Activated CD8-positive, alpha-beta memory T cell treated with anti-CD3 and anti-CD28 coated beads, Interleukin-2, amount 50 U/mL, for 24 hours (primary cell): Measurements from ENCODE around the gene CENPL.
"Not testable (repeated sequence)": the region's sequence is repeated elsewhere in the genome, so short reads cannot be mapped to it uniquely, and the experiment has no call there.

ENCODE experiments used
- DNase-seq: peaks from one replicate; pipeline ENCODE4 v3.0.0-alpha.2; 2020; ENCODE audit errors: extremely low read depth

CENPL gene, protein sequence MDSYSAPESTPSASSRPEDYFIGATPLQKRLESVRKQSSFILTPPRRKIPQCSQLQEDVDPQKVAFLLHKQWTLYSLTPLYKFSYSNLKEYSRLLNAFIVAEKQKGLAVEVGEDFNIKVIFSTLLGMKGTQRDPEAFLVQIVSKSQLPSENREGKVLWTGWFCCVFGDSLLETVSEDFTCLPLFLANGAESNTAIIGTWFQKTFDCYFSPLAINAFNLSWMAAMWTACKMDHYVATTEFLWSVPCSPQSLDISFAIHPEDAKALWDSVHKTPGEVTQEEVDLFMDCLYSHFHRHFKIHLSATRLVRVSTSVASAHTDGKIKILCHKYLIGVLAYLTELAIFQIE

DNA sequence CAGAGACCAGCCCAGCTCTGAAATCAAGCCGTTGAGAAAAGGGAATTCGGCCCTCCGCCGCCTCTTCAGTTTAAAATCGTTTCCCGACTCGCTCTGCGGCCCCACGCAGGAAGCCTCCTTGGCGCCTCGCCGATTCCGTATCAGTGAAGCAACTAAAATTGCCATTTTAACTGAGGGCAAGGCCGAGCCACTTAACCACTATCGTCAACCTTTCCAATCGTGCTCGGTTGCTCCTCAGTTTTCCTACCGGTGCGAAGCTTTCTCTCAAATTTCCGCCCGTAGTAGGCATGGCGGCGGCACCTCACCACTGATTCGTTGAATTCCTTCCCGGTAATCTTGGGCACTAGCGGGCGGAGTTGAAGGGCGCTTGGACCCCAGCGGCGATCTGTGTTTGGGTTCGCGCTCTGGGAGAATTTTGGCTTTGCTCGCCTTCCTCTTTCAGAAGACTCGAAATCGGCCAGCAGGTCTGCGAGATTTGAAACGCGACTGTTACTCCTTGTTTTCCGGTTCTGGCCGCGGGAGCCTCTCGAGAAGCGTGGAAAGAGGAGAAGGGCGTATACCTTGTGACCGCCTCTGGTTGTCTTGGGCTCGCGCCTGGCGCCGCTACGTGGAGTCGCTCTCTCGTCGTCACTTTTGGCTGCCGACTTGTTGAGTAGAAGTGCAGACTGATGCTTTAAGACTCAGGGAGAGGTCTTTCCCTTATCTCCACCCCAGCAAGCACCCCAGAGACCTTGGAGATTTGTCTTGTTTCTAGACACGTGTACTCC lies at the start of gene CENPL, which contains the start of gene DARS2:
CENPL (minus strand) TSS at position 569 of the 767 bp plus-strand sequence. CDS start 13,584 bp downstream, outside the sequence.
DARS2 (plus strand) TSS at position 359 of the 767 bp plus-strand sequence. CDS start 557 bp downstream, outside the sequence.
- DNase-seq, result peak; percentile 80

DNA sequence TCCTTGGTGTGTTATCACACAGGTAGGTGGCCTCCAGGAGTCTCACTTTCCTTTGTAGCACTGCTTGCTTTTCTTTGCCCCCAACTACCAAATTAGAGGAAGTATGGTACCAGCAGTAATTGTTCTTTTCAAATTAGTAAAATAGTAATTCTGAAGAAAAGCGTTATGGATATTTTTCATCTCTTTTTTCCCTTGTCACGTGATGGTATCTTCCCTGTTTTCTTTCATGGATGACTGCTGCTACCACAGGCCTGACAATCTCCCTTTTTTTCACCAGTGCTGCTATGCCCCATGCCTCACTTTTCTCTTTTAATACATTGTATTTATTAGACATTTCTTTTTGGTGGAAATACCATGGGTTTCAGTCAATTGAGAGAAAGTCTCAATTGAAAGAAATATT lies 46.8 kb upstream of the CENPL start:
- DNase-seq, result no peak

DNA sequence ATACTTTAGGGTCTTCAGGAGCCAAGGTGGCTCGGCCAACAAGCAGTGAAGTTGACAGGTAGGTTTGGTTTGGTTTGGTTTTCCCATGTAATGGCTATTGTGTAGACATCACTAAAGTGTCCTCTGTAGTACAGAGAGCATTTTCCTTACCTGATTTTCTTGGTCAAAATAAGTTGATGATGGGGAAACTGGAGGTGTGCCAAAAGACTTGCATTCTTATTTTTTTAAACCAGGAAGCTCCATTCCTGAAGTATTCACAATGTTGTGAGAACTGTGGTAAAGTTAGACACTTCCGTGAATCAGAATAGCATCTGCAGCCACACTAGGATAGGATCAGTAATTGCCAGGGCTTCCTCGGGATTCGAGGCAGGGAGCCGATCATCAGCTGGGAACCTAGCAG lies 46.4 kb upstream of the CENPL start:
- no peak for DNase-seq

DNA sequence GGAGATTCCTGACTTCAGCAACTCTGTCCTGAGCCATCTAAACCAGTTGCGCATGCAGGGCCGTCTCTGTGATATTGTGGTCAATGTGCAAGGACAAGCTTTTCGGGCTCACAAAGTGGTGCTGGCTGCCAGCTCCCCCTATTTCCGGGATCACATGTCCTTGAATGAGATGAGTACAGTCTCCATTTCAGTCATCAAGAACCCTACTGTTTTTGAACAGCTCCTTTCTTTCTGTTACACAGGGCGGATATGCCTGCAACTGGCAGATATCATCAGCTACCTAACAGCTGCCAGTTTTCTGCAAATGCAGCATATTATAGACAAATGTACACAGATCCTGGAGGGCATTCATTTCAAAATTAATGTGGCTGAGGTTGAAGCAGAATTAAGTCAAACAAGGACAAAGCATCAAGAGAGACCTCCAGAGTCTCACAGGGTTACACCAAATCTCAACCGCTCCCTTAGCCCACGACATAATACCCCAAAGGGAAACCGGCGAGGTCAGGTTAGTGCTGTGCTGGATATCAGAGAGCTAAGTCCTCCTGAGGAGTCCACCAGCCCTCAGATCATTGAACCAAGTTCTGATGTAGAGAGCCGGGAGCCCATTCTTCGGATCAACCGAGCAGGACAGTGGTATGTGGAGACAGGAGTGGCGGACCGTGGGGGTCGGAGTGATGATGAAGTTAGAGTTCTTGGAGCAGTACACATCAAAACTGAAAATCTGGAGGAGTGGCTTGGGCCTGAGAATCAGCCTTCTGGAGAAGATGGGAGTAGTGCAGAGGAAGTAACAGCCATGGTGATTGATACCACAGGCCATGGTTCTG lies 45.8 kb upstream of the CENPL start:
- no peak for DNase-seq

DNA sequence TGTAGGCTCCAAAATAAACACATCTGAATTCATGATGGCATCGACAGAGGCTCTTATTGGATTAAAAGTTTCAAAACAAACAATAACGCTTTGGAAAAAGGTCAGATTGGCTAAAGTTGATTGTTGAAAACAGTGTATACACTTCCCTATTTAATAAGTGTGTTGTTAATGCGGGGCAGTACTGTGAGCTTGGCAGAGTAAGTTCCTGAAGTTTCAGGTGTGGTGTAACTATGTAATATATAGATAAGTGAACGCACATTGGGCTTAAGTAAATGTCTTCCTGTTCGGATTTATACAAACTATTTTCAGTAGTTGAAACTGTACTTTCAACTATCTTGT lies 44.3 kb upstream of the CENPL start:
- no peak for DNase-seq

DNA sequence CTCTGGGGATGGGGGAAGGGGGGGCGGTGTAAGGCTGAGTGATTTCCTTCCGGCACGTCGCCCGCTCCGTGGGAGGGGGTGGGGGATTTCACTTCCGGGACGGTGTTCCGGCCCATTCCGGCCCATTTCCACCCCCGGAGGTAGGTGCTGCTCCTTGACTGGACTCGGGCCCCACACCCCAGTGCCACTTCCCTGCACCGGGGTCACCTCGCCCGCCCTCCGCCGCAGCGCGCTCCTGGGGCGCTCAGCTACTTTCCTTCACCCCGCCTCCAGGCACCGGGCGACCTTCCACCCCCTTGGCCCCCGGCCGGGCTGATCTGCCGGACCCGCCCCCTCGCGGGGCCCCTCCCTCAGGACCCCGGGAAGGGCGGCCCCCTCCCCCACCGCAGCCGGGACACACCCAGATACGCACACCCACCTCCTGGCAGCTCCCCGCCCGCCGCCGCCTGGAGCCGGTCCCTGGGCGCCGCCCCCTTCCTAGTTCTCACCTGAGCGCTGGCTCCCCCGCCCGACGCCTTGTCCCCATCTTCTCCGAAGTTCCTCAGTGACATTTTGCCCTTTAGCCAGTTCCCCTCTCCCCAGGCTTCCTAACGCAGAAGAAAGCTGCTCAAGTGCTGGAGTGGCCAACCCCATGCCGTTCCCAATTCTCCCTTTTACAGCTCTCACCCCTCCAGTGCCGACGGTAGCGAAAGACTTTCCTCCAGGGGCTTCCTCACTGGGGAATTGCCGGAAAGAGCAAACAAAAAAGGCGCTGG lies 43.8 kb upstream of the CENPL start, which contains the start of gene ZBTB37:
ZBTB37 (plus strand) TSS at position 115 of the 755 bp plus-strand sequence. CDS start 1,846 bp downstream, outside the sequence.
- peak; percentile 77 for DNase-seq

DNA sequence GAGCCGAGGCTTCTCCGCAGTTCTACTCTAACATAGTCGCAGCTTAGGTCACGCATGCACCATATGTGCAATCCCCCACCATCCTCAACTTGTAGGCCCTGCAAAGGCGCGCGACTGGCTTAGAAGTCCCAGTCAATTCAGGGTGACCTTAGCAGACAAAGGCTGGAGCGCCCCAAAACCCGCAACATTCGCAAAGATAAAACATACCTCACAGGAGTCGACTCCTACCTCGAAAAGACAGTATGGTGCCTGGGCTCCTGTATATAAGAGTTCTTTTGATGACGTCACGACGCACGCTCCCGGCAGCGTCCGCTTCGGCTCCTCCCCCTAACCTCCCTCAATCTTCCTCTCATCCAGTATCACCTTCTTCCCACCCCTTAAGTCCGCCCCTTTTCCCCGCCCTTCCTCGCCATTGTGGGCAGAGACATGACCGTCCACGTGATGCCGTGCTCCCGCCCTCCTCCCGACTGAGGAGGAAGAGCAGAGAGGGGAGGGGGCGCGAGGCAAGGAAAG lies 43.1 kb upstream of the CENPL start, which contains the start of gene GAS5:
GAS5 (minus strand) TSS at position 237 of the 513 bp plus-strand sequence.
- DNase-seq, result peak; percentile 99

DNA sequence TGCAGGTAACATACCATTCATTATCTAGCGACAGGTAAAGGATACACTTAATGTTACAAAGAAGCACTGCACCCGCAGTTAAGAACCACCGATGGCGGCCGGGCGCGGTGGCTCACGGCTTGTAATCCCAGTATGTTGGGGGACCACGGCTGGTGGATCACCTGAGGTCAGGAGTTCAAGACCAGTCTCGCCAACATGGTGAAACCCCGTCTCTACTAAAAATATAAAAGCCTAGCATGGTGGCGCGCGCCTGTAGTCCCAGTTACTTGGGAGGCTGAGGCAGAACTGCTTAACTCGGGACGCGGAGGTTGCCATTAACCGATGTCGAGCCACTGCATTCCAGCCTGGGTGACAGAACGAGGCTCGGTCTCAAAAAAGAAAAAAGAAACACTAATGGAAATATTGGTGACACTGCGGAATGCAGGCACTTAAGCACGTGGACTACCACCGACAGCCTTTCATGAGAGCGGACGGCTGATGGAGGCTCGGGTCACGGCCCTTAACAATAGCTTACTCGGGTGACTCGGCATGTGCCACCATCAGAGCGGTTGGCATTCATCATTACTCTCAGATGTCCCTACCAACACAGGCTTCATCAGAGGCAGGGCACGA lies 42.6 kb upstream of the CENPL start:
- DNase-seq, result no peak

DNA sequence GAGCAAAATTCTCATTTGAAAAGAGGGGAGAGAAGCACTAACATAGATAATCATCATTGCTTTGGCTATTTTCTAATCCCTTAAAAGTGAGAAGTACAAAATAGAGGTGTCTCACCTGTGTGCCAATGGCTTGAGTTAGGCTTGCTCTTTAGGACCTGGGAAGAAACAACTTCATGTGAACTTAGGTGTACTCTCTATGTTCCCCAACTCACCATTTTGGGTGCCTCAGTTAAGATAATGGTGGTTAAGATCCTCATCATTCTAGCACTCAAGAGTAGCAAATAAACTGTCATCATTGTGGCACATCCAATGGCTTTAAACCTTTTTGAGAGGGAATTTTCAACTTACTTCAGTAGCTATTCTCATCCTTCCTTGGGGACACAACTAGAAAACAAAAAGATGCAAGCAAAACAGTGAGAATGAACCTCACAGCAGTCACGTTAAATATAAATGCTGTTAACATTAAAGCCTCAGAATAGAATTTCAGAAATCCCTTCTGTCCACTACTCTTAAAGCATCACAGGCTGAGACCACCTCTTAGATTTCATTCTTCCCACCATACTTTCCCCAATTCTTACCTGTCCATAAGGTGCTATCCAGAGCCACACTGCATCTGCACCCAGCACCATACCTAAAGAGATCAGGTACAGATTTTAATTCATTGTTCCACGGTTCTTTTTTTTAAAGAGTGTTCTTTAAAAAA lies 41.9 kb upstream of the CENPL start:
- no peak for DNase-seq

DNA sequence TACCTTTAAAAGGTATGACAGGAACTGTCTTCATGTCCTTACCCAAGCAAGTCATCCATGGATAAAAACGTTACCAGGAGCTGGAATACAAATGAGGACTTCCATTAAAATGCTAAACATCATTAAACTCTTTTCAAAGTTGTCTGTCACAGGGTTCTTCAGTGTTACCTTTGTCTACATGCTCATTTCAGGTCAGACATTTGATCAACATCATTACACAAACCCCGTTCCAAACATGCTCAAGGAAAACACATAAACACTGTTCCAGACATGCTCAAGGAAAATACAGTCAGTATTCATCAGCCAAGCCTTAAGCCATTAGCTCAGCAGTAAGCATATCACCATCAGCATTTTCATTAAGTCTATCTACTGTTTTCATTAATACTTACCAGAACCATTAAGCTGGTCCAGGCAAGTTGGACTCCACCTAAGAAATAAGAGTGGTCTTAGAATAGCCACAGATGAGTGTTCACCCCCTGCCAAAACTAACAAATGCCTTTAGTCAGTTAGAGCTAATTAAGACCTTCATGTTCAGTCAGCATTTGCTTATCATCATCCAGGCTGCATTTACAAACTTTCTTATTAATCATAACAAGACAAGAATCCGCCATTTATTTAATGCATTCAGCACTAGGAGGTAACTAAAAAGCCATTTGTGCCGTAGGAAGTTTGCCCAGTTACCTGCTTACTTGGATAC lies 40.9 kb upstream of the CENPL start:
- no peak for DNase-seq

DNA sequence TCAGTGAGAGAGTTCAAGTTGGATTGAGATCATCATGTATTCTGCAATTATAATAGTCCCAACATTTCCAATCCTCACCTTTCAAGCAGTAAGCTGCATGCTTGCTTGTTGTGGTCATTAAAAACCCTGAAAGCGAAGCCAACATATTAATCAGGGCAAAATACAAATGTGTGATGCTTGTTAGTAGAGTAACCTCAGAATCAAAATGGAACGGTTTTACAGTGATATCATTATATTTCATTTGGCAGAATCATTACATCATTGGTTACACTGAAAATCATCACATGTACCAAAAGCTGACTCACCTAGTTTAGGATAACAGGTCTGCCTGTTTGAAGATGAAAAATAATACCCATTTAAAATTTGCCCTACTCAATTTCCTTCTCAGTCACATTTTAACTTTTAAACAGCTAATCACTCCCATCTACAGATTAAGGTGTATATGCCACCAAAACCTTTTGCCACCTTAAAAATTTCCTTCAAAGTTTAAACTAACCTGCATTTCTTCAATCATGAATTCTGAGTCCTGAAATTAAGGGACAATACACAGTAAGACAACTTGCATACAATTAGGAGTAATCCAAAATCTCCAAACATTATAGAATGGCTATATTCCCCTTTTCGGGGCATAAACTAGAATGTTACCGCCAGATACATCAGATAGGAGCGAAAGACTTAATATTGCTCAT lies 39.6 kb upstream of the CENPL start:
- no peak for DNase-seq

DNA sequence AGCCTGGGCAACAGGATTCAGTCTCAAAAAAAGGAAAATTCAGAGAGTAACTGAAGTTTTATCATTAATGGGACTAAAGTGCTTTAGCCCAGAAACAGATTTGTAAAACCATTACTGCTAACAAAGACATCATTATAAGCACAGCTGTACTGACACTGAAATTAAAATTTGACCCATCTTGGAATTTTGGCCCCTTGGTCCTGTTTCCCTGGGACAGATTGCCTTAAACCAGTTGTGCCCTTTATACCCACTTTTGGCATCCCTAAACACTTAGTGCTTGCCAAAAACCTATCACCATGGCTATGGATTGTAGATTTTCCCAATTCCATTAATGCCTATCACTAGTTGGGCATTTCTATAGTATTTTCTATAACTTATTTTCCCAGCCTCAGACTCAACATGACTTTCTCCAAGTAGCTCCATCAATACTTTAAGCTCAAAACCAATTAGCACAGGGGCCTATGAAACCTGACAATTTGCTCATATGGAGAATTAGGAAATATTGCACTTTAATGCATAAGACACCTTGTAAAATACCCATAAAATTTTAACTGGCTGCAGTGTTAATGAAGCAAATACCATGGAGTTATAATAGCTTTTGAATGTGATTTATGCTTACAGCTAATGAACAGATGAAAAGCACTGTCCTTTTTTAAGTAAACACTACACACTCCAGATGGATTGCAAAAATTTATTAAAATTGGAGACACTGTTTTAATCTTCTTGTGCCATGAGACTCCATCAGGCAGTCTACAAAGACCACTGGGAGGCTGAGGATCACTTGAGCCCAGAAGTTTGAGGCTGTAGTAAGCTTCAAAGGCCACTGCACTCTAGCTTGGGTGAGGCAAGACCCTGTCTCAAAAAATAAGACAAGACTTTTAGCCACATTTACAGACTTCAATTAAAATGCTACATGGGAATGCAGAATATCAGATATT lies 38.8 kb upstream of the CENPL start:
- no peak for DNase-seq

DNA sequence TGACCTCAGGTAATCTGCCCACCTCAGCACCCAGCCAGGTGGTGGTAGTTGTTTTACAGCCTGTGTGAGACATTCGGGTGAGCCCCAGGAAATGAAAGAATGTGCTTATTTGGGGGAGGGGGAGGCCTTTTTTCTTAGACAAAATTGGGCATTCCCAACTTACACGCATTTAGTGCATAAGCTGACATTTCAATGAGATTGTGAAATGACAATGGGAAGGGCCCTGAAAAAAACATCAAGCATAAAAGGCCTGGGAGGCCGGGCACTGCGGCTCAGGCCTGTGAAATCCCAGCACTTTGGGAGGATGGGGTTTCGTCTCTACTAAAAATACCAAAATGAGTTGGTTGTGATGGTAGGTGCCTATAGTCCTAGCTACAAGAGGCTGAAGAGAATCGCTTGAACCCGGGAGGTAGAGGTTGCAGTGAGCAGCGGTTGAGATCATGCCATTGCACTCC lies 38.1 kb upstream of the CENPL start:
- no peak for DNase-seq

DNA sequence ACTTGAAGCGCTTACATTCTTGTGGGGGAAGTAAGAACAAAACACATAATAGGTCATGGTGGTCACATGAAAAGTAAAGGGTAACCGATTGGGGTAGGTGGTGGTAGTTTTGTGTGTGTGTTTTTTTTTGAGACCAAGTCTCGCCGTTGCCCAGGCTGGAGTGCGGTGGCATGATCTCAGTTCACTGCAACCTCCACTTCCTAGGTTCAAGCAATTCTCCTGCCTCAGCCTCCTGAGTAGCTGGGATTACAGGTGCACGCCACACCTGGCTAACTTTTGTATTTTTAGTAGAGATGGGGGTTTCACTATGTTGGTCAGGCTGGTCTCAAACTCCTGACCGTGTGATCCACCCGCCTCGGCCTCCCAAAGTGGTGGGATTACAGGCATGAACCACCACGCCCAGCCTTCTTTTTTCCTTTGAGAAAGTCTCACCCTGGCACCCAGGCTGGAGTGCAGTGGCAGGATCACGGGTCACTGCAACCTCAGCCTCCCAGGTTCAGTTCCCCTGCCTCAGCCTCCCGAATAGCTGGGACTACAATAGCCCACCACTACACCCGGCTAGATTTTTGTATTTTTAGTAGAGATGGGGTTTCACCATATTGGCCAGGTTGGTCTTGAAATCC lies 37.6 kb upstream of the CENPL start:
- not testable (repeated sequence) for DNase-seq

DNA sequence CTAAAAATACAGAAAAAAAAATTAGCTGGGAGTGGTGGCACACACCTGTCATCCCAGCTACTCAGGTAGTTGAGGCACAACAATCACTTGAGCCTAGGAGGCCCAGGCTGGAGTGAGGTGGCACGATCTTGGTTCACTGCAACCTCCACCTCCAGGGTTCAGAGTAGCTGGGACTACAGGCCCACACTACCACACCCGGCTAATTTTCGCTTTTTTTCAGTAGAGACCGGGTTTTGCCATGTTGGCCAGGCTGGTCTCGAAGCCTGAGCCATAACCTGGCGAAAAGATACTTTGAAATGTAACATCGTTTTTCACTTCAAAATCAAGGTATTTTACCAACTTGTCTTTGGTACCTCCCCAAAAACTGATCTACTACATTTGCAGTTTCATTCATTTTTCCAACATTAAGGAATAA lies 37.1 kb upstream of the CENPL start:
- no peak for DNase-seq

DNA sequence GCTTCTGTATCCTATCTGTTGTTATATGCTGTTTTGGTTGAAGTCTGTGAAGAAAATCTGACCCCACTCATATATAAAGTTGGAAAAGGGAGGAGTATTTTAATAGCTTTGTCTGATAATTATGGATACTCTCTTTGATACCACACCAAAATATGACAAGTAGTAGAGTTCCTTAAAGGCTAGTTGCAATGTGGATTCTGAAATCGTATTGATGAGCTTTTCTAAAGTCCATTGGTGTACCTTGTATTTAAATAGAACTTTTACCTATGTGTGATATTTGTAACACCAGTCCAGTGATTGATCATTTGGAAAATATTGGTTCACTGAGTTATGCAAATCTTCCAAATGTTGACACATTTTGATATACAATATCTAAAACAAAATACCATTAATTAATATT lies 35.4 kb upstream of the CENPL start:
- no peak for DNase-seq

DNA sequence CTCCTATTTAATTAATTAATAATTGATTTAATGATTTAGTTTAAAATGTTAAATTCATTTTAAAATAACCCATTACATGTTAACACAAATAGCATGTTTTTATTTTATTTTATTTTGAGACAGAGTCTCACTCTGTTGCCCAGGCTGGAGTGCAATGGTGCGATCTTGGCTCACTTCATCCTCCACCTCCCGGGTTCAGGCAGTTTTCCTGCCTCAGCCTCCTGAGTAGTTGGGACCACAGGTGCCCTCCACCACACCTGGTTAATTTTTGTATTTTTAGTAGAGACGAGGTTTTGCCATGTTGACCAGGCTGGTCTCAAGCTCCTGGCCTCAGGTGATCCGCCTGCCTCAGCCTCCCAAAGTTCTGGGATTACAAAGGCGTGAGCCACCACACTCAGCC lies 34.9 kb upstream of the CENPL start:
- not testable (repeated sequence) for DNase-seq
